Hepatocyte (in vitro differentiated cells): ENCODE data around the gene VAV3. TPM values are rescaled to one million over a fixed set of nuclear protein-coding genes. Genes with fewer than 3 reads are reported as not detected.

ENCODE experiments used
- DNase-seq: peaks from one replicate; pipeline ENCODE4 v3.0.0-alpha.2; 2016; ENCODE audit warnings: low spot score
- H2AFZ ChIP-seq: fragments of 200-600 bp; sonication (generic); 2 replicates; pipeline ENCODE4 v1.6.0; 2016; ENCODE audit warnings: antibody characterized with exemption, mild to moderate bottlenecking
- H3K27ac ChIP-seq: fragments of 200-600 bp; sonication (generic); 2 replicates; pipeline ENCODE4 v1.5.1; 2016; ENCODE audit warnings: mild to moderate bottlenecking
- H3K27me3 ChIP-seq: fragments of 200-600 bp; sonication (generic); 2 replicates; pipeline ENCODE4 v1.6.1; 2016
- H3K36me3 ChIP-seq: fragments of 200-600 bp; sonication (generic); replicated peaks from 2 replicates; pipeline ENCODE4 v1.5.1; 2016; ENCODE audit warnings: low read depth; ENCODE audit not compliant: insufficient read depth
- H3K4me1 ChIP-seq: fragments of 200-600 bp; sonication (generic); 2 replicates; pipeline ENCODE4 v1.5.1; 2016; ENCODE audit warnings: mild to moderate bottlenecking, moderate library complexity; ENCODE audit not compliant: insufficient read depth
- H3K4me2 ChIP-seq: fragments of 200-600 bp; sonication (generic); 2 replicates; pipeline ENCODE4 v1.6.0; 2016
- H3K4me3 ChIP-seq: fragments of 200-600 bp; sonication (generic); 2 replicates; pipeline ENCODE4 v1.5.1; 2016; ENCODE audit warnings: mild to moderate bottlenecking
- H3K79me2 ChIP-seq: fragments of 200-600 bp; sonication (generic); 2 replicates; pipeline ENCODE4 v1.6.0; 2017; ENCODE audit warnings: mild to moderate bottlenecking
- H3K9me2 ChIP-seq: fragments of 200-600 bp; sonication (generic); replicated peaks from 2 replicates; pipeline ENCODE4 v1.6.0; 2017; ENCODE audit warnings: mild to moderate bottlenecking; ENCODE audit not compliant: insufficient read depth
- H3K9me3 ChIP-seq: fragments of 200-600 bp; sonication (generic); 2 replicates; pipeline ENCODE4 v1.5.1; 2016; ENCODE audit warnings: low read depth, mild to moderate bottlenecking
- H4K20me1 ChIP-seq: fragments of 200-600 bp; sonication (generic); 2 replicates; pipeline ENCODE4 v1.6.0; 2016; ENCODE audit warnings: mild to moderate bottlenecking; ENCODE audit not compliant: insufficient read depth, poor library complexity, severe bottlenecking
- EZH2 ChIP-seq: fragments of 200-600 bp; sonication (generic); IDR thresholded peaks from 2 replicates; pipeline ENCODE4 v1.6.1; 2016; ENCODE audit warnings: antibody characterized with exemption, mild to moderate bottlenecking, borderline replicate concordance
- EZH2phosphoT487 ChIP-seq: fragments of 200-600 bp; sonication (generic); IDR thresholded peaks from one replicate; pipeline ENCODE4 v1.6.1; 2018; ENCODE audit warnings: antibody characterized with exemption, mild to moderate bottlenecking, low read depth, moderate library complexity; ENCODE audit not compliant: unreplicated experiment, severe bottlenecking
- WGBS: methylation state at CpG from one replicate; pipeline ENCODE4 v1.1.6; 2016; ENCODE audit warnings: low lambda C conversion rate; ENCODE audit errors: missing lambda C conversion rate; 5-methylcytosine and 5-hydroxymethylcytosine counted together
- polyA plus RNA-seq: library from polyadenylated mRNA; unstranded; fragments of >200 nt; fragmentation: Nextera tagmentation; extraction: Ambion mirVana; gene quantifications from 2 replicates; pipeline ENCODE4 v1.2.1, GENCODE V29; 2016
- total RNA-seq: library from RNA; depleted of rRNA; stranded (reverse); fragments of >200 nt; gene quantifications from 2 replicates; pipeline ENCODE4 v1.2.3, GENCODE V29; 2014
- TF ChIP-seq, protein P1 (sequence below): fragments of 200-600 bp; sonication (generic); IDR thresholded peaks from 2 replicates; pipeline ENCODE4 v1.5.1; 2016; ENCODE audit warnings: antibody characterized with exemption, mild to moderate bottlenecking; ENCODE audit not compliant: poor library complexity

VAV3 gene
- total and polyA plus RNA-seq, 2 experiments from 2014 or later = 12.3 to 40.5 TPM

DNA sequence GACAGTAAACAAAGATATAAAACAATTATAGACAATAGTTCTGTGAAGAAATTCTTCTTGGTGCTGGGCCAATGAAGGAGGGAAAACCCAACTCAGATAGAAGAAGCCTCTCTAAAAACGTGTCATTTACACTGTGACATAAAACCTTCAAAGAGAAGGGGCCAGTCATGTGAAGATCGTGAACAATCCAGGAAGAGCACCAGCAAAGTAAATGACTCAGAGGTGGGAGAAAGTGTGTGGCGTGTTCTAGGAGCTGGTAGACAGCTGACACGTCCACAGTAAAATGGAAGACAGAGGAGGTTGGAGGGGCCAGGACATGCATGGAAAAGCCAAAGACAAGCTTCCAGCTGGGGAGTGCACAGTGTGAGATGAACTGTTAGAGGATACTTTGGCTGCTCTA is 143.6 kb downstream of the VAV3 start:
- Histone ChIP-seq H3K27me3 (no peaks in the 10 kb centered on the region), H3K4me1 (no peaks in the 10 kb centered on the region)
- 83% methylated on average over 4 of the region's 4 CpGs for WGBS

DNA sequence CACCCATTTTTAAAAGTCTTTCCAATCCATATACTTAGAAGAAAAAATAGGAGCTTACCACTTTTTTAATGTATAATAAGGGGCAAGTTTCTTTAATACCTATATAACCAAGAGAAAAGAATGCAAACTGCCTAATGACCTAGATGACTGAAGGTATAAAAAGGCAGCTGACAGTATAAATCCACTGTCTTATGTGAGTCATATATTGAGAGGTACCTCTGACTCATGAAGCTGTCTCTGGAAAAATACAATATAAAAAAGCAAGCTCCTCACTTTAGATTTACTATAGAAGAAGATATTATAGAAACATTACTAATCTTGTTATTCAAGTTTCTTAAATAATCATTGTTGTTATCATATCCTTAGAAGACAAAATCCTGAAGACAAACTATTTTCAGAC is 144.2 kb downstream of the VAV3 start:
- H3K27me3 ChIP-seq = no peaks in the 10 kb centered on the region
- DNase-seq = no peak

More for the DNA sequence above, 143.6 kb downstream of the VAV3 start:
- no peak overlapping the region for H3K27ac ChIP-seq
- H3K4me2 ChIP-seq = no peak overlapping the region
- DNase-seq = no peak
- TF ChIP-seq, protein P1, sequence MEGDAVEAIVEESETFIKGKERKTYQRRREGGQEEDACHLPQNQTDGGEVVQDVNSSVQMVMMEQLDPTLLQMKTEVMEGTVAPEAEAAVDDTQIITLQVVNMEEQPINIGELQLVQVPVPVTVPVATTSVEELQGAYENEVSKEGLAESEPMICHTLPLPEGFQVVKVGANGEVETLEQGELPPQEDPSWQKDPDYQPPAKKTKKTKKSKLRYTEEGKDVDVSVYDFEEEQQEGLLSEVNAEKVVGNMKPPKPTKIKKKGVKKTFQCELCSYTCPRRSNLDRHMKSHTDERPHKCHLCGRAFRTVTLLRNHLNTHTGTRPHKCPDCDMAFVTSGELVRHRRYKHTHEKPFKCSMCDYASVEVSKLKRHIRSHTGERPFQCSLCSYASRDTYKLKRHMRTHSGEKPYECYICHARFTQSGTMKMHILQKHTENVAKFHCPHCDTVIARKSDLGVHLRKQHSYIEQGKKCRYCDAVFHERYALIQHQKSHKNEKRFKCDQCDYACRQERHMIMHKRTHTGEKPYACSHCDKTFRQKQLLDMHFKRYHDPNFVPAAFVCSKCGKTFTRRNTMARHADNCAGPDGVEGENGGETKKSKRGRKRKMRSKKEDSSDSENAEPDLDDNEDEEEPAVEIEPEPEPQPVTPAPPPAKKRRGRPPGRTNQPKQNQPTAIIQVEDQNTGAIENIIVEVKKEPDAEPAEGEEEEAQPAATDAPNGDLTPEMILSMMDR = no peak
- TF ChIP-seq EZH2phosphoT487 (no peak), EZH2 (no peak)
- no peaks in the 10 kb centered on the region for H3K9me2 ChIP-seq
- H3K9me3 ChIP-seq = no peaks in the 10 kb centered on the region
- no peaks in the 10 kb centered on the region for H3K36me3 ChIP-seq
- no peak overlapping the region for H3K4me3 ChIP-seq
- no peak overlapping the region for H2AFZ ChIP-seq
- H4K20me1 ChIP-seq = no peaks in the 10 kb centered on the region
- no peaks in the 10 kb centered on the region for H3K79me2 ChIP-seq

DNA sequence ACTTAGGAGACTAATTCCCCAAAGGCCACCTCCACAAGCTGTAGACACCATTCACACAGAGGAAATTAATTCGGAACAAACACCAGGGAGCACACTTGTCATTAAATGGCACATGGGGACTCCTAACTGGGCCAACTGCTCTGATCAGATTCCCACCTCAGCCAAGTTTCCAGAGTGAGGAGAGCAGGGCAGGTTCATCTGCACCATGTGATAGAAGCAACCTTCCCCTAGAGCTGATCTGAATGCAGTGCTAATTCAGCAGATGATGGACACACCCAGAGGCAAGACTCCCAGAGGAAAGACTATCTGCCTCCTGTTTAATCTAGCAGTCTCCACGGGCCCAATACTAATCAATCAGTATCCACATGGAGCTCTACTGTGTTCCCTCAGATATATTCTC is 147.0 kb downstream of the VAV3 start:
- H2AFZ ChIP-seq = no peak overlapping the region
- no peaks in the 10 kb centered on the region for H3K9me2 ChIP-seq
- TF ChIP-seq, protein P1 = no peak
- TF ChIP-seq EZH2 (no peak), EZH2phosphoT487 (no peak)
- H3K79me2 ChIP-seq = no peaks in the 10 kb centered on the region
- no peak overlapping the region for H3K4me2 ChIP-seq
- H3K36me3 ChIP-seq = no peaks in the 10 kb centered on the region
- H3K4me1 ChIP-seq = no peaks in the 10 kb centered on the region
- no peak for DNase-seq
- 76% methylated on average over 2 of the region's 2 CpGs for WGBS
- H3K27ac ChIP-seq = no peak overlapping the region
- no peak overlapping the region for H3K4me3 ChIP-seq
- no peaks in the 10 kb centered on the region for H3K9me3 ChIP-seq
- no peaks in the 10 kb centered on the region for H4K20me1 ChIP-seq
- no peaks in the 10 kb centered on the region for H3K27me3 ChIP-seq

More for the DNA sequence above, 144.2 kb downstream of the VAV3 start:
- Histone ChIP-seq H3K9me2 (no peaks in the 10 kb centered on the region), H3K4me1 (no peaks in the 10 kb centered on the region), H4K20me1 (no peaks in the 10 kb centered on the region), H3K27ac (no peak overlapping the region), H2AFZ (no peak overlapping the region), H3K9me3 (no peaks in the 10 kb centered on the region), H3K4me2 (no peak overlapping the region), H3K36me3 (no peaks in the 10 kb centered on the region), H3K79me2 (no peaks in the 10 kb centered on the region), H3K4me3 (no peak overlapping the region)
- TF ChIP-seq EZH2phosphoT487 = no peak
- TF ChIP-seq EZH2 = no peak
- TF ChIP-seq, protein P1 = no peak

DNA sequence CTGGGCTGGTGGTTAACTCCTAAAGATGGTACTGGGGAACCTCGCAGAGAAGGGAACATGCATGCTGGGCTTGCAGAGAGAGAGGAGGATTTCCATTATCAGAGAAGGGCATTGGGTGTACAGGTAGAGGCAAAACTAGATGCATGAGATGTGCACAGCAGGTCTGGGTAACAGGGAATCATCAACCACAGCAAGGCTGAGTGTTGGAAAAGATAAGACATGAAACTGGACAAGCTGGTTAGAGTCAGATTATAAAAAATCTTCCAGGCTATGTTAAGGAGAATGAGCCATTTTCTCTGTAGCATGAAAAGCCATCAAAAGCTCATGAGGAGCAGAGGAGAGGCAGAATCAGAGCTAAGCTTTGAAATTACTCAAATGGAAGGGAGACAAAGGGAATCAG is 147.8 kb downstream of the VAV3 start:
- H3K9me3 ChIP-seq = no peaks in the 10 kb centered on the region
- H3K27me3 ChIP-seq = no peaks in the 10 kb centered on the region
- no peak overlapping the region for H3K4me3 ChIP-seq
- H3K4me1 ChIP-seq = no peaks in the 10 kb centered on the region
- no peak overlapping the region for H2AFZ ChIP-seq
- H3K27ac ChIP-seq = no peak overlapping the region
- no peaks in the 10 kb centered on the region for H3K9me2 ChIP-seq
- H4K20me1 ChIP-seq = no peaks in the 10 kb centered on the region
- H3K79me2 ChIP-seq = no peaks in the 10 kb centered on the region
- no peak for DNase-seq
- TF ChIP-seq, protein P1 = no peak
- TF ChIP-seq EZH2 (no peak), EZH2phosphoT487 (no peak)
- no peaks in the 10 kb centered on the region for H3K36me3 ChIP-seq
- 89% methylated on average over 1 of the region's 1 CpG for WGBS
- no peak overlapping the region for H3K4me2 ChIP-seq
